HCT116 (cell line): Measurements from ENCODE around the gene KCNH2. TPM values are rescaled to one million over a fixed set of nuclear protein-coding genes. Genes with fewer than 3 reads are reported as not detected.

Source experiments
- ATAC-seq: fragments of 200-7000 bp; cut with Tn5 transposase; 2 replicates; pipeline ENCODE4 v1.9.1; 2020; ENCODE audit warnings: mild to moderate bottlenecking, moderate library complexity
- BruUV-seq: library from RNA; stranded (reverse); fragments of 400-500 nt; replicated peaks from 2 replicates; lab custom pipeline; 2021; lab: Mats Ljungman, UMichigan
- CTCF ChIA-PET: fragments of 300-600 bp; sonication (Branson Sonifier 250); formaldehyde crosslinking; loops from one replicate; lab custom pipeline; 2021; ENCODE audit warnings: antibody characterized with exemption; lab: Charles Lee
- POLR2A ChIA-PET: fragments of 300-600, 350-600 bp; sonication (Branson Sonifier 250); formaldehyde crosslinking; loops from one replicate; lab custom pipeline; 2021; ENCODE audit warnings: antibody characterized with exemption; lab: Charles Lee
- RAD21 ChIA-PET, 2 experiments: fragments of 300-600 bp; sonication (Branson Sonifier 250); formaldehyde crosslinking; loops; one replicate each; lab custom pipeline; 2023; ENCODE audit warnings: low total read pairs in 2 of 2; ENCODE audit not compliant: uncharacterized antibody in 2 of 2, unreplicated experiment in 2 of 2, low non-redundant PET in 1 of 2; lab: Charles Lee
- DNase-seq: peaks from one replicate; pipeline ENCODE4 v3.0.0-alpha.2; 2010; ENCODE audit warnings: low read depth, low spot score
- H2AFZ ChIP-seq: fragments of 200-600 bp; shearing (Covaris generic), sonication (generic); 2 replicates; pipeline ENCODE4 v1.6.1; 2017; ENCODE audit warnings: low read depth, mixed run types, mixed read lengths, antibody characterized with exemption, low read length; ENCODE audit not compliant: poor library complexity, severe bottlenecking
- H3K27ac ChIP-seq: 2 replicates; pipeline ENCODE4 v1.5.1; 2012; ENCODE audit warnings: low read depth, low read length
- H3K27me3 ChIP-seq: fragments of 200-600 bp; sonication (generic); 2 replicates; pipeline ENCODE4 v1.6.1; 2016; ENCODE audit warnings: mixed run types, low read length, mixed read lengths; ENCODE audit not compliant: insufficient read depth
- H3K36me3 ChIP-seq, 2 experiments: fragments of 200-500 bp in 1 of 2; fragments of 200-600 bp in 1 of 2; sonication (Bioruptor generic) in 1 of 2; sonication (generic) in 1 of 2; 2 replicates each; pipeline versions ENCODE4 v1.5.1 to v1.6.1; 2014 to 2016; ENCODE audit warnings: low read length in 2 of 2, inconsistent platforms in 1 of 2, mixed read lengths in 1 of 2, mixed run types in 1 of 2; ENCODE audit not compliant: insufficient read depth in 2 of 2, control insufficient read depth in 1 of 2
- H3K4me1 ChIP-seq, 2 experiments: fragments of 200-600 bp in 1 of 2; sonication (generic) in 1 of 2; 2 replicates each; pipeline versions ENCODE4 v1.5.1 to v1.6.1; 2012 to 2017; ENCODE audit warnings: low read length in 2 of 2, inconsistent platforms in 1 of 2, mild to moderate bottlenecking in 1 of 2, mixed read lengths in 1 of 2, mixed run types in 1 of 2, moderate library complexity in 1 of 2; ENCODE audit not compliant: insufficient read depth in 2 of 2, control insufficient read depth in 1 of 2
- H3K4me2 ChIP-seq: fragments of 200-600 bp; sonication (generic); 2 replicates; pipeline ENCODE4 v1.6.1; 2017; ENCODE audit warnings: mixed run types, low read length, mixed read lengths
- H3K4me3 ChIP-seq, 2 experiments: fragments of 200-600 bp in 1 of 2; sonication (generic) in 1 of 2; replicated peaks in 1 of 2; 2 replicates each; pipeline ENCODE4 v1.5.1; 2011 to 2016; ENCODE audit warnings: low read length in 2 of 2, control low read depth in 1 of 2, low read depth in 1 of 2, mild to moderate bottlenecking in 1 of 2, mixed read lengths in 1 of 2, mixed run types in 1 of 2
- H3K79me2 ChIP-seq: fragments of 200-600 bp; sonication (generic); 2 replicates; pipeline ENCODE4 v1.6.1; 2017; ENCODE audit warnings: mild to moderate bottlenecking, mixed run types, low read length, moderate library complexity, mixed read lengths; ENCODE audit not compliant: insufficient read depth
- H3K9ac ChIP-seq: fragments of 200-600 bp; sonication (generic); 2 replicates; pipeline ENCODE4 v1.6.1; 2016; ENCODE audit warnings: low read length, mixed read lengths
- H3K9me2 ChIP-seq: fragments of 200-600 bp; sonication (generic), shearing (Covaris generic); 2 replicates; pipeline ENCODE4 v1.6.1; 2017; ENCODE audit warnings: mixed run types, mild to moderate bottlenecking, moderate library complexity; ENCODE audit not compliant: insufficient read depth
- H3K9me3 ChIP-seq, 2 experiments: fragments of 200-500 bp in 1 of 2; fragments of 200-600 bp in 1 of 2; sonication (Bioruptor generic) in 1 of 2; sonication (generic) in 1 of 2; 2 replicates each; pipeline ENCODE4 v1.6.1; 2014 to 2017; ENCODE audit warnings: low read length in 2 of 2, mixed read lengths in 2 of 2, inconsistent platforms in 1 of 2, low read depth in 1 of 2, mild to moderate bottlenecking in 1 of 2, mixed run types in 1 of 2, moderate library complexity in 1 of 2; ENCODE audit not compliant: control insufficient read depth in 1 of 2, insufficient read depth in 1 of 2
- H4K20me1 ChIP-seq: fragments of 200-600 bp; sonication (generic), shearing (Covaris generic); 2 replicates; pipeline ENCODE4 v1.6.1; 2017; ENCODE audit warnings: mixed run types, mild to moderate bottlenecking, moderate library complexity; ENCODE audit not compliant: insufficient read depth
- ATF3 ChIP-seq: IDR thresholded peaks from 2 replicates; pipeline ENCODE4 v1.6.1; 2012
- CEBPB ChIP-seq: IDR thresholded peaks from 2 replicates; pipeline ENCODE4 v1.6.1; 2012; ENCODE audit warnings: low read depth
- EZH2phosphoT487 ChIP-seq: fragments of 200-600 bp; IDR thresholded peaks from 2 replicates; pipeline ENCODE4 v1.6.1; 2018; ENCODE audit warnings: antibody characterized with exemption, borderline replicate concordance
- FOSL1 ChIP-seq: IDR thresholded peaks from 2 replicates; pipeline ENCODE4 v1.6.1; 2012; ENCODE audit warnings: low read depth
- JUND ChIP-seq: IDR thresholded peaks from 2 replicates; pipeline ENCODE4 v1.6.1; 2012
- MAX ChIP-seq: IDR thresholded peaks from 2 replicates; pipeline ENCODE4 v1.6.1; 2012
- SIN3A ChIP-seq: IDR thresholded peaks from 2 replicates; pipeline ENCODE4 v1.6.1; 2012; ENCODE audit warnings: low read depth
- SP1 ChIP-seq: IDR thresholded peaks from 2 replicates; pipeline ENCODE4 v1.6.1; 2012; ENCODE audit warnings: low read depth
- YY1 ChIP-seq: IDR thresholded peaks from 2 replicates; pipeline ENCODE4 v1.6.1; 2011; ENCODE audit warnings: low read length, low read depth, moderate library complexity, mild to moderate bottlenecking; ENCODE audit not compliant: insufficient replicate concordance; ENCODE audit errors: extremely low read depth
- intact Hi-C: fragments of 100-400 bp; cut with micrococcal nuclease; formaldehyde crosslinking; loops from 2 replicates; pipeline ENCODE4 v1.10.0; 2022
- total RNA-seq: library from RNA; stranded (reverse); gene quantifications from one replicate; pipeline ENCODE4 v1.2.1, GENCODE V29; 2021; ENCODE audit not compliant: unreplicated experiment

KCNH2 gene
- total RNA-seq, 1 experiment from 2014 or later: 9.7 TPM

- BruUV-seq: no TSS peak
Measured at GRCh38 chr7:150968056-150968733, 9.9 kb downstream of the KCNH2 start.

GRCh38 chr7:150967349-150967748, 10.8 kb downstream of the KCNH2 start:
- intact Hi-C loops: no loop called here
- DNase-seq (no peak), ATAC-seq (no peak)
- Histone ChIP-seq H3K9me3 (no peaks in the 10 kb centered on the region), H3K27me3 (no peaks in the 10 kb centered on the region), H4K20me1 (no peaks in the 10 kb centered on the region), H3K9ac (no peak overlapping the region), H2AFZ (no peak overlapping the region), H3K9me2 (no peaks in the 10 kb centered on the region), H3K27ac (no peak overlapping the region), H3K4me1 (peaks cover 20 to 27% of the 10 kb centered on the region in 2 experiments), H3K4me2 (no peak overlapping the region), H3K79me2 (no peaks in the 10 kb centered on the region), H3K36me3 (no peaks in the 10 kb centered on the region), H3K4me3 (no peak overlapping the region)
- POLR2A ChIA-PET: no interaction called here
- CTCF ChIA-PET: no interaction called here
- TF ChIP-seq SIN3A: no peak
- TF ChIP-seq CEBPB: no peak
- TF ChIP-seq JUND: no peak
- no peak for TF ChIP-seq YY1
- TF ChIP-seq FOSL1: no peak
- TF ChIP-seq ATF3: no peak
- RAD21 ChIA-PET: no interaction called here
- BruUV-seq: no TSS peak

More at GRCh38 chr7:150968056-150968733, 9.9 kb downstream of the KCNH2 start:
- Histone ChIP-seq H3K27ac (no peak overlapping the region), H3K79me2 (no peaks in the 10 kb centered on the region), H3K9ac (no peak overlapping the region), H3K4me2 (no peak overlapping the region), H3K9me3 (no peaks in the 10 kb centered on the region), H3K27me3 (no peaks in the 10 kb centered on the region), H2AFZ (no peak overlapping the region), H3K4me1 (peaks cover 20 to 27% of the 10 kb centered on the region in 2 experiments)
- ChIA-PET POLR2A (no interaction called here), CTCF (interaction anchor here (1.6 kb wide), 1 partner anchor 39 kb away, joined by 4 read pairs; no protein-coding TSS in a partner anchor)
- DNase-seq (no peak), ATAC-seq (no peak)
- no peak for TF ChIP-seq SP1
- no peak for TF ChIP-seq MAX
- TF ChIP-seq FOSL1: no peak
- TF ChIP-seq EZH2phosphoT487: no peak
- no peak for TF ChIP-seq CEBPB
- TF ChIP-seq, all 23 proteins: peak for 0
- no peaks in the 10 kb centered on the region for H3K9me2 ChIP-seq
- H4K20me1 ChIP-seq: no peaks in the 10 kb centered on the region
- no peak overlapping the region for H3K4me3 ChIP-seq
- H3K36me3 ChIP-seq: no peaks in the 10 kb centered on the region
- RAD21 ChIA-PET: no interaction called here
- intact Hi-C loops: no loop called here
